GM19240 (cell line): Measurements from ENCODE around the gene NUPR1.
"Not testable (repeated sequence)": the region's sequence is repeated elsewhere in the genome, so short reads cannot be mapped to it uniquely, and the experiment has no call there.

Experiments used
- DNase-seq: peaks from one replicate; pipeline ENCODE4 v3.0.0; 2011; ENCODE audit warnings: low spot score; ENCODE audit not compliant: insufficient read length

Gene NUPR1

GRCh38 chr16:28538733-28539596 is at the start of gene NUPR1:
NUPR1 (minus strand) TSS chr16:28538974; CDS start chr16:28538907, 67 bp downstream.
- DNase-seq = no peak

- no peak for DNase-seq
These were observed 48.6 kb upstream of the NUPR1 start for GRCh38 chr16:28587386-28587785.

- no peak for DNase-seq
These were observed 47.7 kb upstream of the NUPR1 start for GRCh38 chr16:28586466-28586865.

- no peak for DNase-seq
These were observed 46.9 kb upstream of the NUPR1 start for GRCh38 chr16:28585674-28586073.

- no peak for DNase-seq
These were observed 42.0 kb upstream of the NUPR1 start for GRCh38 chr16:28580726-28581315.

- no peak for DNase-seq
These were observed 36.8 kb upstream of the NUPR1 start for GRCh38 chr16:28575446-28576109.

GRCh38 chr16:28574925-28575324 is 36.2 kb upstream of the NUPR1 start:
- DNase-seq = no peak

- DNase-seq = no peak
These were observed 35.3 kb upstream of the NUPR1 start for GRCh38 chr16:28573738-28574718.

- no peak for DNase-seq
These were observed 34.1 kb upstream of the NUPR1 start for GRCh38 chr16:28572696-28573510.

- DNase-seq = no peak
These were observed 31.4 kb upstream of the NUPR1 start for GRCh38 chr16:28569968-28570752.

- DNase-seq = no peak
These were observed 30.2 kb upstream of the NUPR1 start for GRCh38 chr16:28569021-28569420.

- no peak for DNase-seq
These were observed 28.5 kb upstream of the NUPR1 start for GRCh38 chr16:28567292-28567691.

GRCh38 chr16:28566233-28566925 is 27.6 kb upstream of the NUPR1 start:
- DNase-seq = not testable (repeated sequence)

GRCh38 chr16:28563218-28563617 is 24.4 kb upstream of the NUPR1 start:
- DNase-seq = no peak

- no peak for DNase-seq
These were observed 23.4 kb upstream of the NUPR1 start for GRCh38 chr16:28562199-28562598.

- no peak for DNase-seq
These were observed 22.9 kb upstream of the NUPR1 start for GRCh38 chr16:28561557-28562187.

- DNase-seq = no peak
These were observed 19.7 kb upstream of the NUPR1 start for GRCh38 chr16:28558456-28558855.

- DNase-seq = no peak
These were observed 18.1 kb upstream of the NUPR1 start for GRCh38 chr16:28556914-28557320.
